ENCODE results near the gene LSAMP. TPM values are rescaled to one million over a fixed set of nuclear protein-coding genes. Genes with fewer than 3 reads are reported as not detected.
"Not testable (repeated sequence)": the region's sequence is repeated elsewhere in the genome, so short reads cannot be mapped to it uniquely, and the experiment has no call there.

Gene LSAMP
- total RNA-seq, 1 donor from 2014 or later, result 0.11 TPM

DNA sequence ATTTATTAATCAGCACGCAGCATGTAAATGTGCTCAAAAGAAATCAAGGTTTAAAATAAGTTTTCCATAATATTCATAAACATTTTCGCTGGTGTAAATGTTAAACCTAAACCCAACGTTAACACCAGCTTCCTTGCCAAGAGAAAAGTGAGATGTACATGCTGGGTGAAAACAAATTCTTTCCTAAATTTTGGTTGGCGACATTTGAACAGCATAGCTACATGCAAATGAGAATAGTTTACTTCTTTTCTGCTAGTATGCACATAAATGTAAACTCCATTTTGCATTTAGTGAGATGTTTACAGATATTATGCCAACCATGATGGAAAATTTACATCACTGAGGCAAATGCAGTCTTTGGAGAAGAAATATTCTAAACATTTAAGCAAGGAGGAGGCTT lies 639.8 kb downstream of the LSAMP start:
- TF ChIP-seq, protein P1, sequence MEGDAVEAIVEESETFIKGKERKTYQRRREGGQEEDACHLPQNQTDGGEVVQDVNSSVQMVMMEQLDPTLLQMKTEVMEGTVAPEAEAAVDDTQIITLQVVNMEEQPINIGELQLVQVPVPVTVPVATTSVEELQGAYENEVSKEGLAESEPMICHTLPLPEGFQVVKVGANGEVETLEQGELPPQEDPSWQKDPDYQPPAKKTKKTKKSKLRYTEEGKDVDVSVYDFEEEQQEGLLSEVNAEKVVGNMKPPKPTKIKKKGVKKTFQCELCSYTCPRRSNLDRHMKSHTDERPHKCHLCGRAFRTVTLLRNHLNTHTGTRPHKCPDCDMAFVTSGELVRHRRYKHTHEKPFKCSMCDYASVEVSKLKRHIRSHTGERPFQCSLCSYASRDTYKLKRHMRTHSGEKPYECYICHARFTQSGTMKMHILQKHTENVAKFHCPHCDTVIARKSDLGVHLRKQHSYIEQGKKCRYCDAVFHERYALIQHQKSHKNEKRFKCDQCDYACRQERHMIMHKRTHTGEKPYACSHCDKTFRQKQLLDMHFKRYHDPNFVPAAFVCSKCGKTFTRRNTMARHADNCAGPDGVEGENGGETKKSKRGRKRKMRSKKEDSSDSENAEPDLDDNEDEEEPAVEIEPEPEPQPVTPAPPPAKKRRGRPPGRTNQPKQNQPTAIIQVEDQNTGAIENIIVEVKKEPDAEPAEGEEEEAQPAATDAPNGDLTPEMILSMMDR (IDR thresholded peaks at IDR 0.05), result no peak
- intact Hi-C loops (cut with DNase I), result no loop called here

DNA sequence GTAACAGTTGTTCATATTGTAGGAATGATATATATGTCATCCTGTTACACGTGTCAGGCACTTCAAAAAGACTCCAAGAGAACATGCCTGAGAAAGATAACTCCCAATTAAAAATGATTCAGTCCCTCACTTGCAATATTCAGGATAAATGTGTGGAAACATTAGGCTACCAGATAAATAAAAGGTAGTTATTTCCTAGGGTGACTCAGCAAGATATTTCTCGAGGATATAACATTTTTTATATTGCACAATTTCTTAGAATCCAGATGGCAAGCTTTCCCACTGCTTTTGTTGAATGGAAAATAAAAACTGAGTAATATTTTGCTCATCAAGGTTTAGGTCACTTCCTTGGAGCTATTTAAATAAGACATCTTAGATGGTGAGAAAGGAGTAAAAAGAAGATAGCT lies 640.6 kb downstream of the LSAMP start:
- TF ChIP-seq, protein P1 (IDR thresholded peaks at IDR 0.05), result no peak
- Histone ChIP-seq H3K27me3 (no peaks in the 10 kb centered on the region), H3K9me3 (no peaks in the 10 kb centered on the region), H3K36me3 (no peaks in the 10 kb centered on the region), H3K4me3 (no peak overlapping the region), H3K4me1 (no peaks in the 10 kb centered on the region), H3K27ac (no peak overlapping the region)
- intact Hi-C loops (cut with DNase I), result no loop called here
- no peak for DNase-seq (ENCODE audit: low spot score in 2 of 2)

More for the DNA sequence above, 639.8 kb downstream of the LSAMP start:
- no peaks in the 10 kb centered on the region for H3K9me3 ChIP-seq
- H3K27ac ChIP-seq, result no peak overlapping the region
- no peaks in the 10 kb centered on the region for H3K36me3 ChIP-seq
- no peak for DNase-seq (ENCODE audit: low spot score in 2 of 2)
- no peaks in the 10 kb centered on the region for H3K4me1 ChIP-seq
- H3K27me3 ChIP-seq, result no peaks in the 10 kb centered on the region
- no peak overlapping the region for H3K4me3 ChIP-seq

GRCh38 chr3:115804200-115804599 lies 641.1 kb downstream of the LSAMP start:
- H3K4me1 ChIP-seq, result no peaks in the 10 kb centered on the region
- no peaks in the 10 kb centered on the region for H3K27me3 ChIP-seq
- no peak overlapping the region for H3K27ac ChIP-seq
- TF ChIP-seq, protein P1 (IDR thresholded peaks at IDR 0.05), result no peak
- intact Hi-C loops (cut with DNase I), result no loop called here
- no peaks in the 10 kb centered on the region for H3K9me3 ChIP-seq
- no peak overlapping the region for H3K4me3 ChIP-seq
- H3K36me3 ChIP-seq, result no peaks in the 10 kb centered on the region
- no peak for DNase-seq (ENCODE audit: low spot score in 2 of 2)

GRCh38 chr3:115803661-115804060 lies 641.6 kb downstream of the LSAMP start:
- Histone ChIP-seq H3K9me3 (no peaks in the 10 kb centered on the region), H3K36me3 (no peaks in the 10 kb centered on the region), H3K4me1 (no peaks in the 10 kb centered on the region), H3K27me3 (no peaks in the 10 kb centered on the region), H3K27ac (no peak overlapping the region), H3K4me3 (no peak overlapping the region)
- intact Hi-C loops (cut with DNase I), result no loop called here
- DNase-seq (ENCODE audit: low spot score in 2 of 2), result no peak
- TF ChIP-seq, protein P1 (IDR thresholded peaks at IDR 0.05), result no peak

DNA sequence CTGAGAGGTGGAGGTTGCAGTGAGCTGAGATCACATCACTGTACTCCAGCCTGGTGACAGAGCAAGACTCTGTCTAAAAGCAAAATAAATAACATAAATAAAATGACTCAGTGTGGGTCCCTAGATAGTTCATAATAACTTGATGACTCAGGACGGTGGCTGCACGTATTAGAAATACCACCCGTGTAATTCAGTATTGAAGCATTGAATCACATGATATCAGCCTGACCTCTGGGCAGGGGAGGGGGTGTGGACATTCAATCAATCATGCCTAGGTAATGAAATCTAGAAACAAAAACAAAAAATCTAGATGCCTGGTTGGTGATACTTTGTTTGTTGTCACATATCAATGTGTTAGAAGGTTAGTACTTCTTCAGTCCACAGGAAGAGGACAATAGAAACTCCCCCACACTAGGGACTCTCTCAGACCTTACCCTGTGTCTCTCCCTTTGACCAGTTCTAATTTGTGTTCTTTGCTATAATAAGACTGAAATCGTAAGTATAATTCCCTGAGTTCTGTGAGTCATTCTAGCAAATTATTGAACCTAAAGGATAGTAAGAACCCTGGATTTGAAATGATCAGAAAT lies 644.7 kb downstream of the LSAMP start:
- Histone ChIP-seq H3K9me3 (no peaks in the 10 kb centered on the region), H3K36me3 (no peaks in the 10 kb centered on the region), H3K27ac (no peak overlapping the region), H3K4me3 (no peak overlapping the region), H3K27me3 (no peaks in the 10 kb centered on the region), H3K4me1 (no peaks in the 10 kb centered on the region)
- intact Hi-C loops (cut with DNase I), result no loop called here
- TF ChIP-seq, protein P1 (IDR thresholded peaks at IDR 0.05), result no peak
- DNase-seq (ENCODE audit: low spot score in 2 of 2), result no peak

GRCh38 chr3:115800065-115800464 lies 645.2 kb downstream of the LSAMP start:
- intact Hi-C loops (cut with DNase I); H3K36me3 ChIP-seq; H3K9me3 ChIP-seq; H3K4me1 ChIP-seq; H3K27ac ChIP-seq; H3K4me3 ChIP-seq; H3K27me3 ChIP-seq; DNase-seq (ENCODE audit: low spot score in 2 of 2): not testable (repeated sequence)

Measured in ascending aorta (tissue), 2 donors.